Inflammatory macrophage treated with lipopolysaccharide for 4 hours (primary cell): ENCODE data around the gene SHC3.

ENCODE experiments used
- DNase-seq: peaks from one replicate; pipeline ENCODE4 v3.0.0-alpha.2; 2020

SHC3 gene

GRCh38 chr9:89185980-89186379, 7.4 kb upstream of the SHC3 start:
- DNase-seq = no peak

- no peak for DNase-seq
Observed at GRCh38 chr9:89183146-89183545, 4.5 kb upstream of the SHC3 start.

- DNase-seq = no peak
Observed at GRCh38 chr9:89182369-89182768, 3.8 kb upstream of the SHC3 start.

- DNase-seq = peak; percentile 77
Observed at GRCh38 chr9:89179895-89180734, 1.5 kb upstream of the SHC3 start.

- DNase-seq = no peak
Observed at GRCh38 chr9:89179540-89179894, 899 bp upstream of the SHC3 start.

- peak; percentile 3 for DNase-seq
Observed at GRCh38 chr9:89178830-89179539, 367 bp upstream of the SHC3 start.

- DNase-seq = no peak
Observed at GRCh38 chr9:89177012-89177943, 1.3 kb downstream of the SHC3 start.

GRCh38 chr9:89175828-89176261, 2.8 kb downstream of the SHC3 start:
- no peak for DNase-seq

- DNase-seq = no peak
Observed at GRCh38 chr9:89174291-89174690, 4.3 kb downstream of the SHC3 start.

GRCh38 chr9:89173072-89173471, 5.5 kb downstream of the SHC3 start:
- DNase-seq = no peak

- no peak for DNase-seq
Observed at GRCh38 chr9:89172398-89172797, 6.2 kb downstream of the SHC3 start.

GRCh38 chr9:89171693-89172092, 6.9 kb downstream of the SHC3 start:
- DNase-seq = no peak

- DNase-seq = no peak
Observed at GRCh38 chr9:89171231-89171630, 7.4 kb downstream of the SHC3 start.

- no peak for DNase-seq
Observed at GRCh38 chr9:89168901-89169813, 9.5 kb downstream of the SHC3 start.

- DNase-seq = no peak
Observed at GRCh38 chr9:89167788-89168187, 10.8 kb downstream of the SHC3 start.

- no peak for DNase-seq
Observed at GRCh38 chr9:89166852-89167251, 11.8 kb downstream of the SHC3 start.

- no peak for DNase-seq
Observed at GRCh38 chr9:89165880-89166279, 12.7 kb downstream of the SHC3 start.

- no peak for DNase-seq
Observed at GRCh38 chr9:89165341-89165740, 13.3 kb downstream of the SHC3 start.

- DNase-seq = no peak
Observed at GRCh38 chr9:89161221-89161620, 17.4 kb downstream of the SHC3 start.

GRCh38 chr9:89160806-89161205, 17.8 kb downstream of the SHC3 start:
- no peak for DNase-seq

- DNase-seq = peak; percentile 87
Observed at GRCh38 chr9:89154651-89155336, 23.8 kb downstream of the SHC3 start.

GRCh38 chr9:89154218-89154617, 24.4 kb downstream of the SHC3 start:
- no peak for DNase-seq
